GM12878 (cell line): Measurements from ENCODE around the gene ZSCAN20.

Experiments
- ASH2L ChIP-seq: fragments of 300-600, 200-600 bp; sonication (generic); IDR thresholded peaks from 2 replicates; pipeline ENCODE4 v1.6.1; 2017; ENCODE audit warnings: low read depth, mild to moderate bottlenecking, borderline replicate concordance
- BHLHE40 ChIP-seq, 2 experiments: fragments of 450-650 bp in 1 of 2; IDR thresholded peaks; 2 replicates each; pipeline ENCODE4 v1.6.1; 2011 to 2017; ENCODE audit warnings: low read depth in 2 of 2, borderline replicate concordance in 1 of 2, improper control_type of control experiment in 1 of 2, low read length in 1 of 2, mild to moderate bottlenecking in 1 of 2
- CREM ChIP-seq: IDR thresholded peaks from 2 replicates; pipeline ENCODE4 v1.6.1; 2014; ENCODE audit warnings: antibody characterized with exemption, low read depth
- CTCF ChIP-seq, 3 experiments: IDR thresholded peaks in 2 of 3; conservative IDR thresholded peaks in 1 of 3; 2 replicates each; pipeline ENCODE4 v1.5.1; 2011; ENCODE audit warnings: low read depth in 3 of 3, low read length in 3 of 3, mild to moderate bottlenecking in 3 of 3, control low read depth in 2 of 3, moderate library complexity in 2 of 3, inconsistent platforms in 1 of 3, mixed read lengths in 1 of 3; ENCODE audit not compliant: control insufficient read depth in 2 of 3, insufficient read depth in 1 of 3; ENCODE audit errors: extremely low read depth in 1 of 3
- NFYB ChIP-seq: IDR thresholded peaks from 2 replicates; pipeline ENCODE4 v1.6.1; 2011; ENCODE audit warnings: low read depth, mild to moderate bottlenecking, low read length, improper control_type of control experiment, moderate library complexity; ENCODE audit not compliant: insufficient read depth
- POLR2A ChIP-seq: IDR thresholded peaks from 2 replicates; pipeline ENCODE4 v1.6.1; 2011; ENCODE audit warnings: low read depth, mild to moderate bottlenecking, low read length
- RB1 ChIP-seq: fragments of 450-650 bp; formaldehyde crosslinking; IDR thresholded peaks from 2 replicates; pipeline ENCODE4 v1.6.1; 2017; ENCODE audit warnings: mild to moderate bottlenecking, borderline replicate concordance
- STAT3 ChIP-seq: IDR thresholded peaks from 2 replicates; pipeline ENCODE4 v1.6.1; 2011; ENCODE audit warnings: low read depth, low read length, improper control_type of control experiment
- TCF12 ChIP-seq: IDR thresholded peaks from 2 replicates; pipeline ENCODE4 v1.6.1; 2011; ENCODE audit warnings: low read depth, mild to moderate bottlenecking, low read length
- ZNF274 ChIP-seq: IDR thresholded peaks from one replicate; pipeline ENCODE4 v1.8.0; 2011; ENCODE audit not compliant: insufficient read length, insufficient read depth

- TF ChIP-seq CREM (no peak), TCF12 (no peak), RB1 (no peak), STAT3 (no peak), CTCF (IDR thresholded peaks at IDR 0.05 in 2 of 3, conservative IDR thresholded peaks at IDR 0.05 in 1 of 3; ENCODE audit: control insufficient read depth in 2 of 3, extremely low read depth in 1 of 3, insufficient read depth in 1 of 3, low read depth in 3 of 3, low read length in 3 of 3) (no peak), BHLHE40 (IDR thresholded peaks at IDR 0.05; ENCODE audit: borderline replicate concordance in 1 of 2, low read depth in 2 of 2, low read length in 1 of 2) (no peak), NFYB (no peak), POLR2A (no peak), ZNF274 (no peak), ASH2L (no peak)
Measured at GRCh38 chr1:33434363-33434750, 38.1 kb upstream of the ZSCAN20 start.
